ENCODE data around the gene MTAP. TPM values are rescaled to one million over a fixed set of nuclear protein-coding genes. Genes with fewer than 3 reads are reported as not detected.
A peak's percentile ranks its signal among the peaks of the same experiment; 100 is the strongest.

MTAP gene
- total and polyA plus RNA-seq, 2 of the 13 experiments (the other 11 are each of a cell fraction or from before 2014, with no cell fraction given), result 16.7 to 51.2 TPM

DNA sequence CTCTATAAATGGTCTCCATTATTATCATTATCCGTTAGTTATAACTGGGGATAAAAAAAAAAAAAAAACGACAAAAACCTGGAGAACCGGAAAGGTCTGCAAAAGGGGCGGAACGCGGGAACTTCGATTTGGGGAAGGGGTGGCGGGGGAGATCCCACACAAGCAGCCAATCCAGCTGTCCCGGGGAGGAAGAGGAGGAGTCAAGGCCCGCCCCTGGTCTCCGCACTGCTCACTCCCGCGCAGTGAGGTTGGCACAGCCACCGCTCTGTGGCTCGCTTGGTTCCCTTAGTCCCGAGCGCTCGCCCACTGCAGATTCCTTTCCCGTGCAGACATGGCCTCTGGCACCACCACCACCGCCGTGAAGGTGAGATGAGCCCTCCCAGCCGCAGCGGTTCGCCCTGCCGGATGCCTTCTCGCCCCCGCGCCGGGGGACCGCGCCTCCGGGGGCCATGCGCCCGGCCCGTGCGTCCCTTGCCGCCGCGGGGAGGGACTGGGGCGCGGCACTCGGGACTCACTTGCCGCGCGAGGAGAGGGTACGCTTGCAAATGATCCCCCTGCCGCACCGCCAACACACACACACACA, at the start of gene MTAP (continued):
- TF ChIP-seq POGZ (CRISPR knock-in tag; IDR thresholded peaks at IDR 0.05), result peak; percentile 42
- no peak for TF ChIP-seq BRD4 (CRISPR knock-in tag; IDR thresholded peaks at IDR 0.05)
- no peak for TF ChIP-seq ZNF672 (CRISPR knock-in tag; IDR thresholded peaks at IDR 0.05)
- no peak for TF ChIP-seq JARID2 (CRISPR knock-in tag; IDR thresholded peaks at IDR 0.05; ENCODE audit: insufficient replicate concordance)
- no peak for TF ChIP-seq ERF (CRISPR knock-in tag; IDR thresholded peaks at IDR 0.05)
- TF ChIP-seq ZFP41 (CRISPR knock-in tag; IDR thresholded peaks at IDR 0.05; ENCODE audit: borderline replicate concordance), result no peak
- no peak for TF ChIP-seq KDM5A (IDR thresholded peaks at IDR 0.05; ENCODE audit: borderline replicate concordance, low read length)
- TF ChIP-seq FOXP1 (IDR thresholded peaks at IDR 0.05), result no peak
- no peak for TF ChIP-seq FOXP1 (CRISPR knock-in tag; IDR thresholded peaks at IDR 0.05)
- TF ChIP-seq ZNF703 (CRISPR knock-in tag; IDR thresholded peaks at IDR 0.05; ENCODE audit: borderline replicate concordance), result no peak
- no peak for TF ChIP-seq ZNF205 (CRISPR knock-in tag; IDR thresholded peaks at IDR 0.05)
- peak; percentile 66 for TF ChIP-seq SPEN (CRISPR knock-in tag; IDR thresholded peaks at IDR 0.05; ENCODE audit: low read depth)
- no peak for TF ChIP-seq ELF1 (CRISPR knock-in tag; IDR thresholded peaks at IDR 0.05)
- peak; percentile 41 for TF ChIP-seq DMAP1 (CRISPR knock-in tag; IDR thresholded peaks at IDR 0.05)
- TF ChIP-seq ZNF496 (CRISPR knock-in tag; IDR thresholded peaks at IDR 0.05; ENCODE audit: insufficient replicate concordance), result no peak
- TF ChIP-seq ZNF441 (CRISPR knock-in tag; IDR thresholded peaks at IDR 0.05; ENCODE audit: borderline replicate concordance), result peak; percentile 75; the same call in 1 of the 2 replicates
- no peak for TF ChIP-seq MAFK (conservative IDR thresholded peaks at IDR 0.05 in 1 of 2, IDR thresholded peaks at IDR 0.05 in 1 of 2; ENCODE audit: low read length in 2 of 2)
- TF ChIP-seq ZNF747 (CRISPR knock-in tag; IDR thresholded peaks at IDR 0.05; ENCODE audit: borderline replicate concordance), result peak; percentile 75
- TF ChIP-seq, protein P1, sequence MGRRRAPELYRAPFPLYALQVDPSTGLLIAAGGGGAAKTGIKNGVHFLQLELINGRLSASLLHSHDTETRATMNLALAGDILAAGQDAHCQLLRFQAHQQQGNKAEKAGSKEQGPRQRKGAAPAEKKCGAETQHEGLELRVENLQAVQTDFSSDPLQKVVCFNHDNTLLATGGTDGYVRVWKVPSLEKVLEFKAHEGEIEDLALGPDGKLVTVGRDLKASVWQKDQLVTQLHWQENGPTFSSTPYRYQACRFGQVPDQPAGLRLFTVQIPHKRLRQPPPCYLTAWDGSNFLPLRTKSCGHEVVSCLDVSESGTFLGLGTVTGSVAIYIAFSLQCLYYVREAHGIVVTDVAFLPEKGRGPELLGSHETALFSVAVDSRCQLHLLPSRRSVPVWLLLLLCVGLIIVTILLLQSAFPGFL (CRISPR knock-in tag; IDR thresholded peaks at IDR 0.05), result no peak
- TF ChIP-seq ZNF569 (CRISPR knock-in tag; IDR thresholded peaks at IDR 0.05; ENCODE audit: borderline replicate concordance), result no peak
- TF ChIP-seq, protein P2, sequence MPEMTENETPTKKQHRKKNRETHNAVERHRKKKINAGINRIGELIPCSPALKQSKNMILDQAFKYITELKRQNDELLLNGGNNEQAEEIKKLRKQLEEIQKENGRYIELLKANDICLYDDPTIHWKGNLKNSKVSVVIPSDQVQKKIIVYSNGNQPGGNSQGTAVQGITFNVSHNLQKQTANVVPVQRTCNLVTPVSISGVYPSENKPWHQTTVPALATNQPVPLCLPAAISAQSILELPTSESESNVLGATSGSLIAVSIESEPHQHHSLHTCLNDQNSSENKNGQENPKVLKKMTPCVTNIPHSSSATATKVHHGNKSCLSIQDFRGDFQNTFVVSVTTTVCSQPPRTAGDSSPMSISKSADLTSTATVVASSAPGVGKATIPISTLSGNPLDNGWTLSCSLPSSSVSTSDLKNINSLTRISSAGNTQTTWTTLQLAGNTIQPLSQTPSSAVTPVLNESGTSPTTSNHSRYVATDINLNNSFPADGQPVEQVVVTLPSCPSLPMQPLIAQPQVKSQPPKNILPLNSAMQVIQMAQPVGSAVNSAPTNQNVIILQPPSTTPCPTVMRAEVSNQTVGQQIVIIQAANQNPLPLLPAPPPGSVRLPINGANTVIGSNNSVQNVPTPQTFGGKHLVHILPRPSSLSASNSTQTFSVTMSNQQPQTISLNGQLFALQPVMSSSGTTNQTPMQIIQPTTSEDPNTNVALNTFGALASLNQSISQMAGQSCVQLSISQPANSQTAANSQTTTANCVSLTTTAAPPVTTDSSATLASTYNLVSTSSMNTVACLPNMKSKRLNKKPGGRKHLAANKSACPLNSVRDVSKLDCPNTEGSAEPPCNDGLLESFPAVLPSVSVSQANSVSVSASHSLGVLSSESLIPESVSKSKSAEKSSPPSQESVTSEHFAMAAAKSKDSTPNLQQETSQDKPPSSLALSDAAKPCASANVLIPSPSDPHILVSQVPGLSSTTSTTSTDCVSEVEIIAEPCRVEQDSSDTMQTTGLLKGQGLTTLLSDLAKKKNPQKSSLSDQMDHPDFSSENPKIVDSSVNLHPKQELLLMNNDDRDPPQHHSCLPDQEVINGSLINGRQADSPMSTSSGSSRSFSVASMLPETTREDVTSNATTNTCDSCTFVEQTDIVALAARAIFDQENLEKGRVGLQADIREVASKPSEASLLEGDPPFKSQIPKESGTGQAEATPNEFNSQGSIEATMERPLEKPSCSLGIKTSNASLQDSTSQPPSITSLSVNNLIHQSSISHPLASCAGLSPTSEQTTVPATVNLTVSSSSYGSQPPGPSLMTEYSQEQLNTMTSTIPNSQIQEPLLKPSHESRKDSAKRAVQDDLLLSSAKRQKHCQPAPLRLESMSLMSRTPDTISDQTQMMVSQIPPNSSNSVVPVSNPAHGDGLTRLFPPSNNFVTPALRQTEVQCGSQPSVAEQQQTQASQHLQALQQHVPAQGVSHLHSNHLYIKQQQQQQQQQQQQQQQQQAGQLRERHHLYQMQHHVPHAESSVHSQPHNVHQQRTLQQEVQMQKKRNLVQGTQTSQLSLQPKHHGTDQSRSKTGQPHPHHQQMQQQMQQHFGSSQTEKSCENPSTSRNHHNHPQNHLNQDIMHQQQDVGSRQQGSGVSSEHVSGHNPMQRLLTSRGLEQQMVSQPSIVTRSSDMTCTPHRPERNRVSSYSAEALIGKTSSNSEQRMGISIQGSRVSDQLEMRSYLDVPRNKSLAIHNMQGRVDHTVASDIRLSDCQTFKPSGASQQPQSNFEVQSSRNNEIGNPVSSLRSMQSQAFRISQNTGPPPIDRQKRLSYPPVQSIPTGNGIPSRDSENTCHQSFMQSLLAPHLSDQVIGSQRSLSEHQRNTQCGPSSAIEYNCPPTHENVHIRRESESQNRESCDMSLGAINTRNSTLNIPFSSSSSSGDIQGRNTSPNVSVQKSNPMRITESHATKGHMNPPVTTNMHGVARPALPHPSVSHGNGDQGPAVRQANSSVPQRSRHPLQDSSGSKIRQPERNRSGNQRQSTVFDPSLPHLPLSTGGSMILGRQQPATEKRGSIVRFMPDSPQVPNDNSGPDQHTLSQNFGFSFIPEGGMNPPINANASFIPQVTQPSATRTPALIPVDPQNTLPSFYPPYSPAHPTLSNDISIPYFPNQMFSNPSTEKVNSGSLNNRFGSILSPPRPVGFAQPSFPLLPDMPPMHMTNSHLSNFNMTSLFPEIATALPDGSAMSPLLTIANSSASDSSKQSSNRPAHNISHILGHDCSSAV (CRISPR knock-in tag; IDR thresholded peaks at IDR 0.05; ENCODE audit: borderline replicate concordance), result no peak; the same call in 1 of the 2 replicates
- TF ChIP-seq ELF3 (CRISPR knock-in tag; IDR thresholded peaks at IDR 0.05), result no peak
